Measurements from ENCODE around the gene STXBP6.

Gene STXBP6

DNA sequence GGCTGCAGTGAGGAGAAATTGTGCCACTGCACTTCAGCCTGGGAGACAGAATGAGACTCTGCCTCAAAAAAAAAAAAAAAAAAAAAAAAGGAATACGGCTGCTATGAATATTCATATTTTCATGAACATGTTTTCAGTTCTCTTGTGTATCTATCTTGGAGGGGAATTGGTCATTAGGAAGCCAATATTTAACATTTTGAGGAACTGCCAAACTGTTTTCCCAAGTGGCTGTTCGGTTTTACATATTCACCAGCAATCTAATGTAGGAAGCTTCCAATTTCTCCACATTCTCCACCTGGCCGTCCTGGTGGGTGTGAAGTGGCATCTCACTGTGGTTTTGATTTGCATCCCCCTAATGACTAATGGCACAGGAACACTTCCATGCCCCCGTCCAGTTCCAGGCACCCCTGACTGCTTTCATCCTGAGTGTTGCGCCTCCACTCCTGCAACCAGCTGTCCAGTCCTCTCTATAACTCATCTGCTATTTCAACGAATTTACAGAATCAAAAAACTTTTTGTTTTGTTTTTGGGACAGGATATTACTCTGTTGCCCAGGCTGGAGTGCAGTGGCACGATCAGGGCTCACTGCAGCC, 5.7 kb downstream of the STXBP6 start:
- DNase-seq (ENCODE audit: extremely low read depth, low read depth): no peak
- TF ChIP-seq, protein P1, sequence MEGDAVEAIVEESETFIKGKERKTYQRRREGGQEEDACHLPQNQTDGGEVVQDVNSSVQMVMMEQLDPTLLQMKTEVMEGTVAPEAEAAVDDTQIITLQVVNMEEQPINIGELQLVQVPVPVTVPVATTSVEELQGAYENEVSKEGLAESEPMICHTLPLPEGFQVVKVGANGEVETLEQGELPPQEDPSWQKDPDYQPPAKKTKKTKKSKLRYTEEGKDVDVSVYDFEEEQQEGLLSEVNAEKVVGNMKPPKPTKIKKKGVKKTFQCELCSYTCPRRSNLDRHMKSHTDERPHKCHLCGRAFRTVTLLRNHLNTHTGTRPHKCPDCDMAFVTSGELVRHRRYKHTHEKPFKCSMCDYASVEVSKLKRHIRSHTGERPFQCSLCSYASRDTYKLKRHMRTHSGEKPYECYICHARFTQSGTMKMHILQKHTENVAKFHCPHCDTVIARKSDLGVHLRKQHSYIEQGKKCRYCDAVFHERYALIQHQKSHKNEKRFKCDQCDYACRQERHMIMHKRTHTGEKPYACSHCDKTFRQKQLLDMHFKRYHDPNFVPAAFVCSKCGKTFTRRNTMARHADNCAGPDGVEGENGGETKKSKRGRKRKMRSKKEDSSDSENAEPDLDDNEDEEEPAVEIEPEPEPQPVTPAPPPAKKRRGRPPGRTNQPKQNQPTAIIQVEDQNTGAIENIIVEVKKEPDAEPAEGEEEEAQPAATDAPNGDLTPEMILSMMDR (IDR thresholded peaks at IDR 0.05; ENCODE audit: low read depth, low read length): no peak

DNA sequence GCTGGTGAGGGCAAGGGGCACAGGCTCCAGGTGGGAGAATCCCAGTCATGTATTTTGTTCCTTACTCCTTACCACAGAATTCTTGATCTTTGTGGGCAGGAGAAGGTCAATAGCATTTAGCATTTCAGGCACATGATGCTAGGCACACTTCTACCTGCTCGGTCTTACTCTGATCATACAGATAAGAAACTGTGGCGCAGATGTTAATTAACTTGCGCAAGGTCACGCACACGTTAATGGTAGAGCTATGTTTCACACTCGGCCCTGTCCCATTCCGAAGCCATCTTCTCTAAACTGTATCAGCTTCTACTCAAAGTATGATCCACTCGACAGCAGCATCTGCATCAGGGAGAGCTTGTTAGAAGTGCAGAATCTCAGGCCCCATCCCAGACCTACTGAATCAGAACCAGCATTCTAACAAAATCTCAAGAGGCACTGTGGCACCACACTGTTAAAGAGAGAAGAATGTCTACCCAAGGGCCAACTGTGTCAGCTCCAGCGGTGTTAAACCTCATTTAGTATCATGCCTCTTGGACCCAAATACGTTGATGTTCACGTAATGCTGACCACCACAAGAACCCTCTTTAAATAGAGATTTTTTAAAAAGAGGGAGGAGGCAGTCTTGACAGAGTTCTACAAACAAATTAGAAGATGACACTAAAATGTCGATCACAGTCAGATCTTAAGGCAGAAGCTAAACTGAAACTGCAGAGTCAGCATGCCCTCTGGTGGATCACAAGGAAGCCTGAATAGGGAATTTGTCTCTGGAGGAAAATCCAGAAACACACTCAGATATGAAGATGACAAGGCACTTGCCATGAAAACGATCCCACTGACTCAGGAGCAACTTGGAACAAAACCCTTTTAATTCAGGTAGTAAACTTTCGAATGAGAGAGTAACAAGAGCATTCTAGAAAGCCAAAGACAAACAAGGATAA, 7.3 kb downstream of the STXBP6 start:
- TF ChIP-seq, protein P1 (IDR thresholded peaks at IDR 0.05; ENCODE audit: low read depth, low read length): peak; percentile 53
- no peak for DNase-seq (ENCODE audit: extremely low read depth, low read depth)

DNA sequence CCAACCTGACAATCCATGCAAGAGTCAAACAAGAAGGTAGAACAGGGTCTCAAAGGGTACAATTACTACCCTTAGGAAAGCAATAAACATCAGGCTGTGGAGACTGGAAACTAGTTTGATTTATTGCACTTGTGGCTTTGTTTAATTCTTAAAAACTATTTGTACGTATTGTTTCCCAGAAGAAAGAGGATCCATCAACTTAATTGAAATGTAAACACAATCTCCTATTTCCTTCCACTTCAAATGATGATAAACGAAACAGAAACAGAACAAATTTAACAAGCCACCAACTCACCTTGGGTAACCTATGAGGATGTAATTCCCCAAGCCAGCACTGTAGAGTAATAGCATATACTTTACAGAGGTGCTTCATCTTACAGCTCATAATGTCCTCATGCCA, 8.0 kb downstream of the STXBP6 start:
- DNase-seq (ENCODE audit: extremely low read depth, low read depth): no peak
- TF ChIP-seq, protein P1 (IDR thresholded peaks at IDR 0.05; ENCODE audit: low read depth, low read length): no peak

DNA sequence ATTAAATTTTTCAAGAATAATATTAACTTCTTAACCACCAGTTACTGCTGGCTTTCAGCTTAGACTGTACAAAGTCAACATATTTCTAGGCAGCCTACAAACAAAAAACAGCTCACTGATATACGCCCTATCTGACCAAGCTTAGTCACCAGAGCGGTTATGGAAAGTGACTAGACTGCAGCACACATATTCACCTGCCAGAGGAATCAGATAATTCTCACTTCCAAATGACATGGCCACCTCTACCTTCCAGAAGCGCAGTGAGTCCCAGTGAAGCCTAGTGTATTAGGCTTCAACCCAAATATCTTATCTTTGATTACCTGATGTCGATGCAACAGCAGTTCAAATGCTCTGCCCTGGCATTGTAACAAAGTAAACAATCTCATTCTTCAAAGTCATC, 8.5 kb downstream of the STXBP6 start:
- DNase-seq (ENCODE audit: extremely low read depth, low read depth): no peak
- TF ChIP-seq, protein P1 (IDR thresholded peaks at IDR 0.05; ENCODE audit: low read depth, low read length): no peak

DNA sequence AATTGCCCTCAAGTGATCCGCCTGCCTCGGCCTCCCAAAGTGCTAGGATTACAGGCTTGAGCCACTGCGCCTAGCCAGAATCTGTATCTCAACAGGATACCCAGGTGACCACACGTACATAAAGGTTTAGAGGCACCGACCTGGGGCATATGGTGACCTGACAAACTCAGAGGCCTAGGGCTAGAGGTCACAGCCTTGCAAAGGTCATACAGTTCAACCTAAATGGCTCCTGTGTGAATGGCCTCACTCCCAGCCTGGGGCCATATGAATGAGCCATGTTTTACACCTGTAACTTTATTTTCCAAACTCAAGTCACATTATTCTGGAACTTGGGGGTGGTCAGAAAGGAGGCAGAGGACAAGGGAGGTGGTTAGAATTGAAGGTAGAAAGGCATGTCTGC, 10.0 kb downstream of the STXBP6 start:
- TF ChIP-seq, protein P1 (IDR thresholded peaks at IDR 0.05; ENCODE audit: low read depth, low read length): no peak
- no peak for DNase-seq (ENCODE audit: extremely low read depth, low read depth)

DNA sequence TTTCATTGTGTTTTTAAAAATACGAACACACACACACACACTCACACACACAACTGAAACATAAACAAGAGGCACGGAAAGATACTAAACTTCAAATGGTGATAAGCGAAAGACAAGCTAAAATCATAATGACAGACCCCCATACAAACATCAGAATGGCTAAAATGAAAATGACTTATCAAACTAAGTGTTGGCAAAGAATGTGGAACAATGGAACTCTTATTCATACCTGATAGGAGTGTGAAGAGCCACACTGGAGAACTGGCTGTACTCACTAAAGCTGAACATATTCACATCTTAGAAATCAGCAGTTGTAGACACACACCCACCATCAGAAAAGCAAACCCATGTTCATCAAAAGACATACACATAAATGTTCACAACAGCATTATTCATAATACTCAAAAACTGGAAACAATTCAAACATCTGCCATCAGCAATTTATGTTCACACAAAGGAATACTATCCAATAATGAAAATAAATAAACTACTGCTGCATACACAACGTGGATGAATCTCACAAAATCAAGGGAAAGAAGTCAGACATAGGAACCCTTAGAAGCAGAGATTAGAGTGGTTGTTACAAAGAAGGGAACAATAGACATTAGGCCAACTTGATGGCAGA, 11.8 kb downstream of the STXBP6 start:
- no peak for DNase-seq (ENCODE audit: extremely low read depth, low read depth)
- TF ChIP-seq, protein P1 (IDR thresholded peaks at IDR 0.05; ENCODE audit: low read depth, low read length): no peak

DNA sequence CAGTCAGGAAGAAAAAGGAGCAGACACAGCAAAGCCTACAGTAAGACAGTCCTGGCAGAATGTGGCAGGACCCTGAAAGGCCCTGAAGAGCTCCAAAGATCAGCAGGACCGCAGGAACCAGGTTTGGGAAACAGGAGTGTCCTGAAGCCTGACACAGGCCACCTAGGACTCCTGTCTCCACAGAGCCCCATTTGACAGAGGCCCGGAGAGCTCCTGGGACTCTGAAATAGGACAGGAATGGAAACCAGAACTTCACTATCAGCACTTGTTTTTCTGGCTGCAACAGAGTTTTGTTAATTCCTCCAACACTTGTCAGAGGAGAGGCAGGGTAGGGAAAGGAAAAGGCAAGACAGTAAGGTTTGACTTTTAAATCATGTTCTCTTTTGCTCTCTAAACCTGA, 12.9 kb downstream of the STXBP6 start:
- TF ChIP-seq, protein P1 (IDR thresholded peaks at IDR 0.05; ENCODE audit: low read depth, low read length): no peak
- DNase-seq (ENCODE audit: extremely low read depth, low read depth): no peak

Data from AG09319 (cell line).